HPDE6-E6E7 (cell line): ENCODE results near the gene ID4.
A peak's percentile ranks its signal among the peaks of the same experiment; 100 is the strongest.

Source experiments
- DNase-seq: peaks from one replicate; pipeline ENCODE4 v3.0.0; 2011; ENCODE audit warnings: missing footprints; ENCODE audit errors: extremely low spot score

ID4 gene

GRCh38 chr6:19857703-19858102 lies 20.5 kb downstream of the ID4 start:
- no peak for DNase-seq

GRCh38 chr6:19860235-19860877 lies 23.2 kb downstream of the ID4 start:
- DNase-seq = no peak

- no peak for DNase-seq
Measured at GRCh38 chr6:19864285-19864684, 27.1 kb downstream of the ID4 start.

- no peak for DNase-seq
Measured at GRCh38 chr6:19865178-19865577, 28.0 kb downstream of the ID4 start.

GRCh38 chr6:19866173-19866984 lies 29.2 kb downstream of the ID4 start:
- no peak for DNase-seq

- peak; percentile 23 for DNase-seq
Measured at GRCh38 chr6:19866985-19867627, 29.9 kb downstream of the ID4 start.

- no peak for DNase-seq
Measured at GRCh38 chr6:19869464-19869863, 32.3 kb downstream of the ID4 start.

GRCh38 chr6:19870322-19870721 lies 33.2 kb downstream of the ID4 start:
- DNase-seq = no peak

- DNase-seq = no peak
Measured at GRCh38 chr6:19873031-19873430, 35.9 kb downstream of the ID4 start.

GRCh38 chr6:19876672-19877071 lies 39.5 kb downstream of the ID4 start:
- DNase-seq = no peak

- DNase-seq = no peak
Measured at GRCh38 chr6:19879663-19880062, 42.5 kb downstream of the ID4 start.

- no peak for DNase-seq
Measured at GRCh38 chr6:19880066-19880465, 42.9 kb downstream of the ID4 start.

- DNase-seq = no peak
Measured at GRCh38 chr6:19891451-19891850, 54.3 kb downstream of the ID4 start.
